Urinary bladder (tissue), 4 donors: ENCODE results near the gene CCDC174. TPM values are rescaled to one million over a fixed set of nuclear protein-coding genes. Genes with fewer than 3 reads are reported as not detected.
"Not testable (repeated sequence)": the region's sequence is repeated elsewhere in the genome, so short reads cannot be mapped to it uniquely, and the experiment has no call there.

Experiments used
- DNase-seq: peaks from one replicate; pipeline ENCODE4 v3.0.0-alpha.2; 2015; ENCODE audit errors: extremely low spot score
- H3K27ac ChIP-seq: one replicate; pipeline ENCODE4 v1.5.1; 2013; ENCODE audit warnings: low read depth, mild to moderate bottlenecking, moderate library complexity
- H3K36me3 ChIP-seq: one replicate; pipeline ENCODE4 v1.6.1; 2013; ENCODE audit warnings: mild to moderate bottlenecking, moderate library complexity; ENCODE audit not compliant: insufficient read depth
- H3K4me1 ChIP-seq: one replicate; pipeline ENCODE4 v1.6.1; 2013; ENCODE audit warnings: mild to moderate bottlenecking, moderate library complexity; ENCODE audit not compliant: insufficient read depth
- H3K4me3 ChIP-seq: one replicate; pipeline ENCODE4 v1.5.1; 2013; ENCODE audit warnings: low read depth, low read length
- WGBS: extraction: QIAGEN DNeasy Blood & Tissue Kit; methylation state at CpG from one replicate; pipeline ENCODE4 v1.1.7; 2013; 5-methylcytosine and 5-hydroxymethylcytosine counted together
- polyA plus RNA-seq: library from polyadenylated mRNA; stranded (reverse); fragments of 200-250 nt; gene quantifications from one replicate; pipeline ENCODE4 v1.2.3, GENCODE V29; 2013
- total RNA-seq: library from RNA; depleted of rRNA; stranded (reverse); fragments of >200 nt; gene quantifications from one replicate; pipeline ENCODE4 v1.2.3, GENCODE V29; 2014
- donor health status: healthy with polysubstance abuse.
- donor health status: healthy.

Gene CCDC174
- total and polyA plus RNA-seq, 2 donors: 13.7 to 21.3 TPM

- WGBS: 75% methylated on average over 19 of the region's 19 CpGs
- Histone ChIP-seq H3K4me1 (no peaks in the 10 kb centered on the region), H3K36me3 (no peaks in the 10 kb centered on the region), H3K4me3 (no peak overlapping the region), H3K27ac (no peak overlapping the region)
- no peak for DNase-seq
These were observed 3.3 kb upstream of the CCDC174 start for GRCh38 chr3:14647976-14648955.

GRCh38 chr3:14649466-14649865 is 2.1 kb upstream of the CCDC174 start:
- H3K27ac ChIP-seq: no peak overlapping the region
- WGBS: 85% methylated on average over 2 of the region's 2 CpGs
- no peaks in the 10 kb centered on the region for H3K36me3 ChIP-seq
- H3K4me3 ChIP-seq: no peak overlapping the region
- DNase-seq: no peak
- H3K4me1 ChIP-seq: no peaks in the 10 kb centered on the region

- no peaks in the 10 kb centered on the region for H3K4me1 ChIP-seq
- H3K4me3 ChIP-seq: no peak overlapping the region
- 92% methylated on average over 4 of the region's 4 CpGs for WGBS
- no peak for DNase-seq
- no peaks in the 10 kb centered on the region for H3K36me3 ChIP-seq
- H3K27ac ChIP-seq: no peak overlapping the region
These were observed 1.4 kb upstream of the CCDC174 start for GRCh38 chr3:14650193-14650592.

GRCh38 chr3:14652360-14652907 is 872 bp downstream of the CCDC174 start:
- WGBS: 82% methylated on average over 21 of the region's 21 CpGs
- peak overlapping the region; percentile 66 for H3K4me3 ChIP-seq
- H3K27ac ChIP-seq, H3K36me3 ChIP-seq, H3K4me1 ChIP-seq, DNase-seq: not testable (repeated sequence)

GRCh38 chr3:14657579-14657978 is 6.0 kb downstream of the CCDC174 start:
- 82% methylated on average over 2 of the region's 2 CpGs for WGBS
- DNase-seq: no peak
- H3K36me3 ChIP-seq: peaks cover 6% of the 10 kb centered on the region
- H3K4me1 ChIP-seq: no peaks in the 10 kb centered on the region
- H3K4me3 ChIP-seq: no peak overlapping the region
- no peak overlapping the region for H3K27ac ChIP-seq

GRCh38 chr3:14658978-14659377 is 7.4 kb downstream of the CCDC174 start:
- no peaks in the 10 kb centered on the region for H3K4me1 ChIP-seq
- peaks cover 6% of the 10 kb centered on the region for H3K36me3 ChIP-seq
- 95% methylated on average over 2 of the region's 2 CpGs for WGBS
- H3K4me3 ChIP-seq: no peak overlapping the region
- no peak overlapping the region for H3K27ac ChIP-seq
- no peak for DNase-seq

- 79% methylated on average over 4 of the region's 4 CpGs for WGBS
- Histone ChIP-seq H3K27ac (no peak overlapping the region), H3K36me3 (peaks cover 6% of the 10 kb centered on the region), H3K4me1 (no peaks in the 10 kb centered on the region), H3K4me3 (no peak overlapping the region)
- no peak for DNase-seq
These were observed 9.4 kb downstream of the CCDC174 start for GRCh38 chr3:14660942-14661341.

- WGBS: 73% methylated on average over 5 of the region's 5 CpGs
- Histone ChIP-seq H3K36me3 (peaks cover 5% of the 10 kb centered on the region), H3K4me3 (no peak overlapping the region)
These were observed 12.0 kb downstream of the CCDC174 start for GRCh38 chr3:14663396-14664135.

GRCh38 chr3:14664170-14664569 is 12.6 kb downstream of the CCDC174 start:
- WGBS: 70% methylated on average over 3 of the region's 3 CpGs
- DNase-seq: no peak
- Histone ChIP-seq H3K4me1 (no peaks in the 10 kb centered on the region), H3K4me3 (no peak overlapping the region), H3K27ac (no peak overlapping the region), H3K36me3 (peaks cover 3% of the 10 kb centered on the region)

More at GRCh38 chr3:14663396-14664135, 12.0 kb downstream of the CCDC174 start:
- no peaks in the 10 kb centered on the region for H3K4me1 ChIP-seq
- no peak for DNase-seq
- H3K27ac ChIP-seq: no peak overlapping the region

GRCh38 chr3:14672588-14672987 is 21.0 kb downstream of the CCDC174 start:
- H3K4me3 ChIP-seq: no peak overlapping the region
- WGBS: 74% methylated on average over 4 of the region's 4 CpGs
- no peak for DNase-seq
- no peak overlapping the region for H3K27ac ChIP-seq
- peaks cover 5% of the 10 kb centered on the region for H3K36me3 ChIP-seq
- H3K4me1 ChIP-seq: no peaks in the 10 kb centered on the region

GRCh38 chr3:14674841-14675240 is 23.3 kb downstream of the CCDC174 start, which contains the start of gene C3orf20:
Gene C3orf20 (plus strand): TSS chr3:14675141. CDS start chr3:14682714, 7,573 bp downstream.
- Histone ChIP-seq H3K36me3 (peaks cover 5% of the 10 kb centered on the region), H3K27ac (no peak within 1 kb of the TSS), H3K4me3 (no peak within 1 kb of the TSS), H3K4me1 (no peaks in the 10 kb centered on the region)
- 49% methylated on average over 7 of the region's 7 CpGs for WGBS
- no peak for DNase-seq

GRCh38 chr3:14676881-14677280 is 25.3 kb downstream of the CCDC174 start:
- DNase-seq: no peak
- H3K4me3 ChIP-seq: no peak overlapping the region
- H3K36me3 ChIP-seq: peaks cover under 1% of the 10 kb centered on the region
- no peaks in the 10 kb centered on the region for H3K4me1 ChIP-seq
- H3K27ac ChIP-seq: no peak overlapping the region
- 45% methylated on average over 4 of the region's 4 CpGs for whole genome bisulfite sequencing

- Histone ChIP-seq H3K4me3 (no peak overlapping the region), H3K27ac (no peak overlapping the region), H3K36me3 (no peaks in the 10 kb centered on the region), H3K4me1 (no peaks in the 10 kb centered on the region)
- WGBS: 70% methylated on average over 7 of the region's 7 CpGs
- DNase-seq: no peak
These were observed 26.5 kb downstream of the CCDC174 start for GRCh38 chr3:14678015-14678503.
